ENCODE results near the gene LGALS3BP. TPM values are rescaled to one million over a fixed set of nuclear protein-coding genes. Genes with fewer than 3 reads are reported as not detected.

The LGALS3BP gene
- total RNA-seq, 1 experiment from 2014 or later = 524 TPM

- no peak for DNase-seq (ENCODE audit: low read depth)
Observed at GRCh38 chr17:78940258-78940657, 39.5 kb downstream of the LGALS3BP start.

DNA sequence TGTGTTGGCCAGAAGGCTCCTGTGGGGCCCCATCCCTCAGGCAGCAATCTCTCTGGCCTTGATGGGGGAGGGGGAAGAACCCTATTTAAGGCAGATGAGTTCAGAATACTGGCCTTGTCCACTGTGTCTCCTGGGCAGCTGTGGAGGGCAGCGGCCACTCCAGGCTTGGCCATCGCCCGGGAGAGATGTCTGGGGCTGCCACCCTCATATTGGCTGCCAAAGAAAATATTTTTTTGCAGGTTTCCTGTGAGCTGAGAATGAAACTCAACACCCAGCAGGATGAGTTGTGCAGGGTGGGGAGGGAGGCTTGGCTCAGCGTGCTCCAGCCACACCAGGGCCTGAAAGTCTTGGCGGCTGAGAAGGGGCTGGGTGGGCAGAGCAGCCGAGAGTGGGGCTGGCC, 40.1 kb downstream of the LGALS3BP start:
- peak; percentile 34 for DNase-seq (ENCODE audit: low read depth)

DNA sequence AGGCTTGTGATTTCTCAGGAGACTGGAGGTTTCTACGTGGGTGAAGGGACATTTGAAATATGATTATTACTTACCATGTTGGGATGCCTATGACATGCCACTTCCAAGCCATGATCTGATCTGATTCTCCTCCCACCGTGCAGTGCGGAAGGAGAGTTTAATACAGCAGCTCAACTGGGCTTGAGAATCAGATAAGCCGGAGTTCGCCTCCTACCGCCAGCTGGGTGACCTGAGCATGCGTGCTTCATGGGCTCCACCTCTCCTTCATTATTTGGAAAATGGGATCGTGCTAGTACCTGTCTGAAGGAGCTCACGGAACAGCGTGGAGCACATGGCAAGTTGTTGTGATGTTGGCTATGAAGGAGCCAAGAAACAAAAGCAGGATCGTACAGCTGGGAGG, 42.2 kb downstream of the LGALS3BP start:
- no peak for DNase-seq (ENCODE audit: low read depth)

GRCh38 chr17:78935419-78936323, 44.1 kb downstream of the LGALS3BP start:
- peak; percentile 98 for DNase-seq (ENCODE audit: low read depth)

- peak; percentile 53 for DNase-seq (ENCODE audit: low read depth)
Observed at GRCh38 chr17:78934681-78935418, 44.9 kb downstream of the LGALS3BP start.

GRCh38 chr17:78933959-78934568, 45.7 kb downstream of the LGALS3BP start:
- DNase-seq (ENCODE audit: low read depth) = peak; percentile 97

- DNase-seq (ENCODE audit: low read depth) = peak; percentile 95
Observed at GRCh38 chr17:78933025-78933958, 46.4 kb downstream of the LGALS3BP start.

DNA sequence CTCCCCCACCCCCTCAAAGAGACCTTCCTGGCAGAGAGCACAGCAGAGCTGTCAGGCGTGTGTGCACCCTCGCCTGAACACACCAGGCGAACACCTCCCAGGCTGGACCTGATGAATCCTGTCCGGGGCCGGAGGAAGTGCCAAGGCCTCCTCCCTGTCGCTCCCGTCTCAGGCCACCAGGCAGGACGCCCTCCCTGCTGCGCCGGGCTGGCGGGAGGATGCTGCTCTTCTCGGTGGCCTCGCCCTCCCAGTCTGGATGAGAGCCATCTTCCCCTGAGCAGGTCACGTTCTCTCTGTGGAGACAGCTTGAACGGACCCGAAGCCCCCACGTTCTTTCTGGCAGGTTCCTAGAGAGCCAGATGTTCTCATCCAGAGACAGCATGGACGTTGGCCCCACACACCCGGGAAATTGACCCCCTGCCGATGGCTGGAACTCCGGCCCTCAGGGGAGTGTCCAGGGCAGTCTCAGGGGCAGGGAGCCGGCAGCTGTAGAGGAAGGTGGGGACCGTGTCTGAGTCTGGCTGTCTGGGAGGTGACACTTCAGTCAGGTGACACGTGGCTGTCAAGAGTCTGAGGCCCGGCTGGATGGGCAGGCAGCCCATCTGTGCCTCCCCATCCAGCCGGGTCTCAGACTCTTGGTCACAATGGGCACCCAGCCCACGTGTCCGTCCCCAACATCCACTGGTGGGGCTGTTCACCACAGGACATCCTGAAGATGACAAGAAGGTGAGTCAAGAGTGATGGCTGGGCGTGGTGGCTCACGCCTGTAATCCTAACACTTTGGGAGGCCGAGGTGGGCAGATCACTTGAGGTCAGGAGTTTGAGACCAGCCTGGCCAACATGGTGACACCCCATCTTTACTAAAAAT, 49.6 kb downstream of the LGALS3BP start:
- DNase-seq (ENCODE audit: low read depth) = peak; percentile 22

- DNase-seq (ENCODE audit: low read depth) = peak; percentile 77
Observed at GRCh38 chr17:78925662-78926555, 53.8 kb downstream of the LGALS3BP start.

DNA sequence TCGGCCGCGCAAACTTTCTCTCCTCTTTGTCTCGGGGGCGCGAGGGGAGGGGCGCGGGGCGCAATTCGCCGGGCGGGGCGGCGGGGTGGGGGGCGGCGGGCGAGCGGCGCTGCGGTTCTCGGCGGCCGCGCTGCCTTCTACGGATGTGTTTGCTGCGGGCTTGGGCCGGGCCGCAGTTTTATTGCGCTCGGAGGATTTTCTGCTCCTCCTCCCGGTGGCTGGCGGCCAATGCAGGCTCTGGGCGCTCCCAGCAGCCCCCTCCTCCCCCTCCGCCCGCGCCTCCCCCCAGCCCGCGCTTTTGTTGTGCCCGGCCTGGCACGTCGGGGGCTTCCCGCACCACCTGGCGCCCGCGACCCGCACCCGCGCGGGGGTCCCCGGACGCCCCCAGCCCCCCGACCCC, 54.5 kb downstream of the LGALS3BP start, which contains the start of gene TIMP2:
TIMP2 (minus strand) TSS at position 154 of the 400 bp plus-strand sequence. CDS start 299 bp downstream, outside the sequence.
- peak; percentile 81 for DNase-seq (ENCODE audit: low read depth)

GRCh38 chr17:78924481-78925151, 55.1 kb downstream of the LGALS3BP start:
- DNase-seq (ENCODE audit: low read depth) = peak; percentile 38

DNA sequence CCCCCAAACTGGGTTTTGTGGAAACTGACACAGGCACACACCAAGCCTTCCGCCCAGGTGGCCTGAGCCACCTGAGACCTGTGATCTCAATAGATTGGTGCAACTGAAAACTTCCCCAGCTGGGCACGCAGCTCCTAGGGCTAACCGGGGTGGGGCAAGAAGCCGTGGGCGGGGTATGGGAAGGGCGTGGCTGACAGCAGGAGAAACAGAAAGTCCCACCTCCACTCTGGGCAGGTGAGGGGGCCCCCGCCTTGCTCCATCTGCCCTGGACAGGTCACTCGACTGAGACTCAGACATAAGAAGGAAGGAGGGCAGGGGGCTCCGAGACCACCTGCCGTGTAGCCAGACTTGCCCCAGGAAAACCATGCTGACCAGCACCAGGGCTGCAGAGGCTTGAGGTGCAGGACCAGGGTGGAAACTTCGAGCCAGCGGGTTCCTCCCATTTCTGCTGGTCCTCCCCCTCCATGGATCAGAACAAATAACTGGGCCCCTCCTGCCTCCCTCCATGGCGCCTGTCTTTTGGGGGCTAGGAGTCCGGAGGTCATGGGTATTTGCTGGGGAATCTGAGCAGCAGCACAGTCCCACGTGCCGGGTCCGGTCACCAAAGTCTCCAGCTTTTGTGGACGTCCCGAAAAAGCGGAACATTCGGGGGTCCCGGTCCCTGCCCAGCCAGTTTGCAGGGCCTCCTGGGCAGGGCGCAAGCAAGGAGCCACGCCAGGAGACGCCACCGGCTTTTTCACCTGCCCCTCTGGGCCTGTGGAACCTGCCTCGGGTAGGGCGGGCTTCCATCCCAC, 55.9 kb downstream of the LGALS3BP start:
- peak; percentile 28 for DNase-seq (ENCODE audit: low read depth)

DNA sequence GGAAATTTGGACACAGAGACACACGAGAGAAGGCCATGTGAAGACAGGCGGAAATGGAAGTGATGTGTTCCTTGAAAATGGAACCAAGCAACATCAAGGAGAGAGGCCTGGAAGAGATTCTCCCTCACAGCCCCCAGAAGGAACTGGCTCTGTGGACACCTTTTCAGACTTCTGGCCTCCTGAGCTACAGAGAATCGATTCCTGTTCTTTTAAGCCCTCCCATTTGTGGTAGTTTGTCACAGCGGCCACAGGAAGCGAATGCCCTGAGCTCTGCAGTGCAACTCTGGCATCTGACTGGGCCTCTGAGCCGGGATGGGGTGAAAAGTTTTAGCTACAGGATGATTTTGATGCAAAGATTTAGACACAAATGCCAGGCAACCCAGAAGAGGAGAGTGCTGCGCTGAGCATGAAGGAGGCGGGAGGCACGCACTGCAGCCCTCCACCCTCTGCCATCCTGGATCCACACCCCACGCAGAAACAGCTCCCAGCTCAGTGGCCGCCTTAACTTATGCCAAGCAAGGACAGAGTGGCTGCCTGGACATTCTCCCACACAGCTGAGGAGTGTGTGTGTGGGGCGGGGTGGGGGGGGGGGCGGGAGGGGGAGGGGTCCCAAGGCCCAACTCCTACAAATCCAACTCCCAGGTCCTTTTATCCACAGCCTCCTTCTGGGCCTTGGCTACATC, 56.8 kb downstream of the LGALS3BP start:
- DNase-seq (ENCODE audit: low read depth) = no peak

DNA sequence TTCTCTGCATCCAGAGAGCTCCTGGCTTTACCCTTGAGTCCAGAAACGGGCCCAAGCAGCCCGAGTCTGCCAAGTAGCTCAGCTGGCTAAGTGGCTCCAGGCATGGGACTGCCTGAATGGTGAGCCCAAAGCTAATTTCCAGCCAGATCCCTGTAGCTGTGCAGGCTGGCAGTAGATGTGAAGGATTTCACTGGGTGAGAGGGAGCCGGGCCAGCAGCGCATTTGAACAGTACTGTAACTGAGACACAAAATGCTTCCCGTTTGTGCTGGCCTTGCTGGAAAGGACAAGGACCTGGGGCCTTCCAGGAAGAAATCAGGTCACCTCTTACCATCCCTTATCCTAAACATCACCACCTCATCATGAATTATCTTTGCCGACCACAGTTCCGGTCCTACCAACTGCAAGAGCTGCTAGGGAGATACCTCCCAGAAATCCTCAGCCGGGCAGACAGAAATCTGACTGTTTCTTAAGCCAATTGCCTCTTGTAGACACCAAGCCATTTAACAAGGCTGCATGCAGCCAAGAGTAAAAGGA, 58.2 kb downstream of the LGALS3BP start:
- no peak for DNase-seq (ENCODE audit: low read depth)
